Measurements from ENCODE around the gene GPATCH11. TPM values are rescaled to one million over a fixed set of nuclear protein-coding genes. Genes with fewer than 3 reads are reported as not detected.

The GPATCH11 gene
- total and polyA plus RNA-seq, 9 donors, result 3.2 to 8.8 (median 6.9) TPM

DNA sequence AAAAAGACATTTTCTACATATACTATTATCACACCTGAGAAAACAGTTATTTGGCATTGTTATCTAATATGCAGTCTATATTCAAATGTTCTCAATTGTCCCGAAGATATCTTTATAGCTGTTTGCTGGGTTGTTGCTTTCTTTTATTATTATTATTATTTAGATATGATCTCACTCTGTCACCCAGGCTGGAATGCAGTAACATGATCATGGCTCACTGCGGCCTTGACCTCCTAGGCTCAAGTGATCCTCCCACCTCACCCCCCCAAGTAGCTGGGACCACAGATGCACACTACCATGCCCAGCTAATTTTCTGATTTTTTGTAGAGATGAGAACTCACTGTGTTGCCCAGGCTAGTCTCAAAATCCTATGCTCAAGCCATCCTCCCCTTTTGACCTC, 19.9 kb downstream of the GPATCH11 start:
- DNase-seq, result no peak
- 88 to 94% (median 89%) methylated on average over 2 of the region's 2 CpGs for WGBS, 3 donors
- Histone ChIP-seq H3K36me3 (no peaks in the 10 kb centered on the region), H3K4me1 (ENCODE audit: insufficient read depth) (no peaks in the 10 kb centered on the region), H3K9me3 (no peaks in the 10 kb centered on the region), H3K27me3 (no peaks in the 10 kb centered on the region), H3K27ac (no peak overlapping the region), H3K4me3 (no peak overlapping the region)
- TF ChIP-seq, protein P1, sequence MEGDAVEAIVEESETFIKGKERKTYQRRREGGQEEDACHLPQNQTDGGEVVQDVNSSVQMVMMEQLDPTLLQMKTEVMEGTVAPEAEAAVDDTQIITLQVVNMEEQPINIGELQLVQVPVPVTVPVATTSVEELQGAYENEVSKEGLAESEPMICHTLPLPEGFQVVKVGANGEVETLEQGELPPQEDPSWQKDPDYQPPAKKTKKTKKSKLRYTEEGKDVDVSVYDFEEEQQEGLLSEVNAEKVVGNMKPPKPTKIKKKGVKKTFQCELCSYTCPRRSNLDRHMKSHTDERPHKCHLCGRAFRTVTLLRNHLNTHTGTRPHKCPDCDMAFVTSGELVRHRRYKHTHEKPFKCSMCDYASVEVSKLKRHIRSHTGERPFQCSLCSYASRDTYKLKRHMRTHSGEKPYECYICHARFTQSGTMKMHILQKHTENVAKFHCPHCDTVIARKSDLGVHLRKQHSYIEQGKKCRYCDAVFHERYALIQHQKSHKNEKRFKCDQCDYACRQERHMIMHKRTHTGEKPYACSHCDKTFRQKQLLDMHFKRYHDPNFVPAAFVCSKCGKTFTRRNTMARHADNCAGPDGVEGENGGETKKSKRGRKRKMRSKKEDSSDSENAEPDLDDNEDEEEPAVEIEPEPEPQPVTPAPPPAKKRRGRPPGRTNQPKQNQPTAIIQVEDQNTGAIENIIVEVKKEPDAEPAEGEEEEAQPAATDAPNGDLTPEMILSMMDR (IDR thresholded peaks at IDR 0.05), result no peak
- TF ChIP-seq EP300 (IDR thresholded peaks at IDR 0.05), result no peak
- TF ChIP-seq POLR2A (IDR thresholded peaks at IDR 0.05), result no peak
- intact Hi-C loops (cut with DNase I), result no loop called here

DNA sequence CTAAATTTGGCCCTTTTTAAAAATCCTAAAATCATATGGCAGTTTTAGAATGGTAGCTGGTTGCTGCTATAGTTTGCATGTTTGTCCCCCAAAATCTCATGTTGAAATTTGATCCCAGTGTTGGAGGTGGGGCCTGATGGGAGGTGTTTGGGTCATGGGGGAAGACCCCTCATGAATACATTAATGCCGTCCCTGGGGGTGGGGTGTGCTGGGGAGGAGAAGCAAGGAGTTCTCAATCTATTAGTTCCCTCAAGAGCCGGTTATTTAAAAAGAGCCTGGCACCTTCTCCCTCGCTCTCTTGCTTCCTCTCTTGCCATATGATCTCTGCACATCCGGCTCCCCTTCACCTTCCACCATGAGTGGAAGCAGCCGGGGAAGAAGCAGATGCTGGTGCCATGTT, 20.8 kb downstream of the GPATCH11 start:
- intact Hi-C loops (cut with DNase I), result no loop called here
- Histone ChIP-seq H3K27ac (no peak overlapping the region), H3K9me3 (no peaks in the 10 kb centered on the region), H3K36me3 (no peaks in the 10 kb centered on the region), H3K4me1 (ENCODE audit: insufficient read depth) (no peaks in the 10 kb centered on the region), H3K4me3 (no peak overlapping the region), H3K27me3 (no peaks in the 10 kb centered on the region)
- 77 to 84% (median 78%) methylated on average over 5 of the region's 5 CpGs for WGBS, 3 donors
- DNase-seq, result no peak
- TF ChIP-seq POLR2A (IDR thresholded peaks at IDR 0.05) (no peak), EP300 (IDR thresholded peaks at IDR 0.05) (no peak)
- TF ChIP-seq, protein P1 (IDR thresholded peaks at IDR 0.05), result no peak

DNA sequence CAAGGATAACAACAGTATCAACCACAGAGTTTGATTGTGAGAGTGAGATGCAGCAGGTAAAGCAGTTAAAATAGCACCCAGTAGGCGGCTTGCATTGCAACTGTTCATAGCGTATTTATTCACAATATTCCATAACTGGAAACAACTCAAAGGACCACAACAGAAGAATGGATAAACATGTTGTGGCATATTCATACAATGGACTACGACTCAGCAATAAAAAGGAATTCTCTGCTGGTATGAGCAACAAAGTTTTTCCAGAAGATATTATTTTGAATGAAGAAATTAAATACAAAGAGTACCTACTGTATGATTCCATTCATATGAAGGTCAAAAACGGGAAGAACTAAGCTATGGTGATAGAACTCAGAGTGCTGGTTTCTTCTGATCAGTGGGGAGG, 25.2 kb downstream of the GPATCH11 start:
- no peak for DNase-seq
- intact Hi-C loops (cut with DNase I), result no loop called here
- H3K27ac ChIP-seq, result no peak overlapping the region
- no peak overlapping the region for H3K4me3 ChIP-seq
- TF ChIP-seq EP300 (IDR thresholded peaks at IDR 0.05) (no peak), POLR2A (IDR thresholded peaks at IDR 0.05) (no peak)
- TF ChIP-seq, protein P1 (IDR thresholded peaks at IDR 0.05), result no peak
- no peaks in the 10 kb centered on the region for H3K27me3 ChIP-seq
- no peaks in the 10 kb centered on the region for H3K9me3 ChIP-seq
- 89 to 91% (median 89%) methylated on average over 4 of the region's 4 CpGs for WGBS, 3 donors
- H3K4me1 ChIP-seq (ENCODE audit: insufficient read depth), result no peaks in the 10 kb centered on the region
- H3K36me3 ChIP-seq, result no peaks in the 10 kb centered on the region

DNA sequence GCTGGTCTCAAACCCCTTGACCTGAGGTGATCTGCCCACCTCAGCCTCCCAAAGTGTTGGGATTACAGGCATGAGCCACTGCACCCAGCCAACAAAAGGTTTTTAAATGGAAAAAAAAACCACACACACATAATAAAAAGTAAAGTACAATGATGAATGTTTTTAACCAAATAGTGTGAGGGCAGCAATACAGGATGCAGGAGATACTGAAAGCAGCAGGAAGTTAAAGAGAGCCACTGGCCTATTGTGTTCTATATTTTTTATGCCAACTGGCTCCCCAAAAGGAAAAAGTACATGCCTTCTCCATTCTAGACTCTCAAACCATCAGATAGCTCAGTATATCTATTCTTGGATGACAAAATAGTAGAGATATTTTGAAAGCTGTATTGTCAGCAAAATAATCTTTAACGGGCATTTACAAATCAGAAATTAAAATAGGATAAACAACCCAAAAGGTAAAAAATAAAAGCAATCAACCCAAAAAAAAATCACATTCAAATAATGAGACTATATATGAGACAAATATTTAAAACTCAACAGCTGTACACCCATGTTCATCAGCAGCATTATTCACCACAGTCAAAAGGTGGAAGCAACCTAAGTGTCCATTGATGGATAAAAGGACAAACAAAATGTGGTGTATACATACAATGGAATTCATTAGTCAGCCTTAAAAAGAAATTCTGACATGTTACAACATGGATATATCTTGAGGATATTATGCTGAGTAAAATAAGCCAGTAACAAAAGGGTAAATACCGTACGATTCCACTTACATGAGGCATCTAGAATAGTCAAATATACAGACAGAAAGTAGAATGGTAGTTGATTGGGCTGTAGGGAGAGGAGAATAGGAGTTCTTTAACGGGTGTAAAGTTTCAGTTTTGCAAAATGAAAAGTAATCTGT, 26.2 kb downstream of the GPATCH11 start:
- H3K4me3 ChIP-seq, result no peak overlapping the region
- H3K4me1 ChIP-seq (ENCODE audit: insufficient read depth), result no peaks in the 10 kb centered on the region
- no peak for DNase-seq
- TF ChIP-seq, protein P1 (IDR thresholded peaks at IDR 0.05), result no peak
- TF ChIP-seq POLR2A (IDR thresholded peaks at IDR 0.05) (no peak), EP300 (IDR thresholded peaks at IDR 0.05) (no peak)
- H3K36me3 ChIP-seq, result no peaks in the 10 kb centered on the region
- H3K9me3 ChIP-seq, result no peaks in the 10 kb centered on the region
- H3K27me3 ChIP-seq, result no peaks in the 10 kb centered on the region
- 91 to 95% (median 92%) methylated on average over 4 of the region's 4 CpGs for WGBS, 3 donors
- intact Hi-C loops (cut with DNase I), result no loop called here
- H3K27ac ChIP-seq, result no peak overlapping the region
